ENCODE measurements around the gene DOCK2.

DOCK2 gene

DNA sequence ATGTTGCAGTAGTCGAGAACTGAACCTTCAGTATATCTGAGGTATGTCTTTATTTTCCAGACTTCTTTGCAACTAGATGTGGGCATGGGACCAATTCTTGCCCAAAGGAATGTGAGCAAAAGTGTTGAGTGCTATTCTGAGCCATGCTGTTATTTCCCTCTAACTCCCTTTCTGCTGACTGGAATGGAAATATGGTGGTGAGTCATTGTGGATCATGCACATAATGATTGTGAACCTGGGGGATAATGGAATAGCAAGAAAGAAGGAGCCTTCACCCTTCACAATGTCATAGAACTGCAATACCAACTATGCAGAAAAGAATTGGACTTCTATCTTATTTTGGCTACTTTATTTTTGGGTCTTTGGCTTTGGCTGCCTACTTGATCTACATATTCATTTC, 10.3 kb upstream of the DOCK2 start:
- Histone ChIP-seq H4K20me1 (ENCODE audit: insufficient read depth) (no peaks in the 10 kb centered on the region), H2AFZ (ENCODE audit: low read depth) (no peak overlapping the region), H3K79me2 (ENCODE audit: insufficient read depth, low read depth) (no peaks in the 10 kb centered on the region), H3K4me1 (ENCODE audit: low read depth, poor library complexity, severe bottlenecking) (no peaks in the 10 kb centered on the region), H3K9ac (no peak overlapping the region), H3K27ac (no peak overlapping the region), H3K4me3 (IDR thresholded peaks at IDR 0.05; ENCODE audit: insufficient read depth, low read depth, low read length) (no peak overlapping the region), H3K36me3 (ENCODE audit: insufficient read depth) (no peaks in the 10 kb centered on the region), H3K27me3 (ENCODE audit: insufficient read depth, low read depth) (no peaks in the 10 kb centered on the region), H3K4me2 (no peak overlapping the region)
- TF ChIP-seq, protein P1, sequence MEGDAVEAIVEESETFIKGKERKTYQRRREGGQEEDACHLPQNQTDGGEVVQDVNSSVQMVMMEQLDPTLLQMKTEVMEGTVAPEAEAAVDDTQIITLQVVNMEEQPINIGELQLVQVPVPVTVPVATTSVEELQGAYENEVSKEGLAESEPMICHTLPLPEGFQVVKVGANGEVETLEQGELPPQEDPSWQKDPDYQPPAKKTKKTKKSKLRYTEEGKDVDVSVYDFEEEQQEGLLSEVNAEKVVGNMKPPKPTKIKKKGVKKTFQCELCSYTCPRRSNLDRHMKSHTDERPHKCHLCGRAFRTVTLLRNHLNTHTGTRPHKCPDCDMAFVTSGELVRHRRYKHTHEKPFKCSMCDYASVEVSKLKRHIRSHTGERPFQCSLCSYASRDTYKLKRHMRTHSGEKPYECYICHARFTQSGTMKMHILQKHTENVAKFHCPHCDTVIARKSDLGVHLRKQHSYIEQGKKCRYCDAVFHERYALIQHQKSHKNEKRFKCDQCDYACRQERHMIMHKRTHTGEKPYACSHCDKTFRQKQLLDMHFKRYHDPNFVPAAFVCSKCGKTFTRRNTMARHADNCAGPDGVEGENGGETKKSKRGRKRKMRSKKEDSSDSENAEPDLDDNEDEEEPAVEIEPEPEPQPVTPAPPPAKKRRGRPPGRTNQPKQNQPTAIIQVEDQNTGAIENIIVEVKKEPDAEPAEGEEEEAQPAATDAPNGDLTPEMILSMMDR (conservative IDR thresholded peaks at IDR 0.05; ENCODE audit: low read depth, low read length) = no peak

DNA sequence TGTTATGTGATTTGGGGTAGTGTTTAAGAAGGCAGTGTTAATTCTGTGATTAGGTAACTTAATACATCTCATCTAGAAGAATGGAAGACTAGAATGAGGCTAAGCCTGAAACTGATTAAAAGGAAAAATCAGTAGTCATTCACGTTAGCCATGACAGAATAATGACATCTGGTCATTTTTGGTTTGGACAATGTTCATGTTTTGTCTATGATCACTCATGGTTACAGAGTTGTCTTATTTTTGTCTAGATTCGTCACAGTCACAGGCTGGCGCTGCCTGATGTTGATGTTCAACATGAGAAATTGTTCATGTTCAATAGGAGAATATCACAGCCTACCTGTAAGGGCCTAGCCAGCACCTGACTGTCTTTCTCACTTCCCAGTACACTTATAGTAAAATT, 9.5 kb upstream of the DOCK2 start:
- Histone ChIP-seq H4K20me1 (ENCODE audit: insufficient read depth) (no peaks in the 10 kb centered on the region), H3K4me1 (ENCODE audit: low read depth, poor library complexity, severe bottlenecking) (no peaks in the 10 kb centered on the region), H3K36me3 (ENCODE audit: insufficient read depth) (no peaks in the 10 kb centered on the region), H3K4me3 (IDR thresholded peaks at IDR 0.05; ENCODE audit: insufficient read depth, low read depth, low read length) (no peak overlapping the region), H3K9ac (no peak overlapping the region), H2AFZ (ENCODE audit: low read depth) (no peak overlapping the region), H3K27me3 (ENCODE audit: insufficient read depth, low read depth) (no peaks in the 10 kb centered on the region), H3K27ac (no peak overlapping the region), H3K4me2 (no peak overlapping the region), H3K79me2 (ENCODE audit: insufficient read depth, low read depth) (no peaks in the 10 kb centered on the region)
- TF ChIP-seq, protein P1 (conservative IDR thresholded peaks at IDR 0.05; ENCODE audit: low read depth, low read length) = no peak

- Histone ChIP-seq H3K27me3 (ENCODE audit: insufficient read depth, low read depth) (no peaks in the 10 kb centered on the region), H3K4me2 (no peak overlapping the region), H2AFZ (ENCODE audit: low read depth) (no peak overlapping the region), H3K27ac (no peak overlapping the region), H3K9ac (no peak overlapping the region), H3K79me2 (ENCODE audit: insufficient read depth, low read depth) (no peaks in the 10 kb centered on the region), H4K20me1 (ENCODE audit: insufficient read depth) (no peaks in the 10 kb centered on the region), H3K4me3 (IDR thresholded peaks at IDR 0.05; ENCODE audit: insufficient read depth, low read depth, low read length) (no peak overlapping the region), H3K4me1 (ENCODE audit: low read depth, poor library complexity, severe bottlenecking) (no peaks in the 10 kb centered on the region), H3K36me3 (ENCODE audit: insufficient read depth) (no peaks in the 10 kb centered on the region)
- TF ChIP-seq, protein P1 (conservative IDR thresholded peaks at IDR 0.05; ENCODE audit: low read depth, low read length) = no peak
Observed at GRCh38 chr5:169628892-169629291, 8.2 kb upstream of the DOCK2 start.

- Histone ChIP-seq H3K9ac (no peak overlapping the region), H3K27me3 (ENCODE audit: insufficient read depth, low read depth) (no peaks in the 10 kb centered on the region), H2AFZ (ENCODE audit: low read depth) (no peak overlapping the region), H3K4me2 (no peak overlapping the region), H3K4me1 (ENCODE audit: low read depth, poor library complexity, severe bottlenecking) (no peaks in the 10 kb centered on the region), H3K79me2 (ENCODE audit: insufficient read depth, low read depth) (no peaks in the 10 kb centered on the region), H3K36me3 (ENCODE audit: insufficient read depth) (no peaks in the 10 kb centered on the region), H3K27ac (no peak overlapping the region), H3K4me3 (IDR thresholded peaks at IDR 0.05; ENCODE audit: insufficient read depth, low read depth, low read length) (no peak overlapping the region), H4K20me1 (ENCODE audit: insufficient read depth) (no peaks in the 10 kb centered on the region)
- TF ChIP-seq, protein P1 (conservative IDR thresholded peaks at IDR 0.05; ENCODE audit: low read depth, low read length) = no peak
Observed at GRCh38 chr5:169629847-169630548, 7.1 kb upstream of the DOCK2 start.

All from KMS-11 (cell line).